ENCODE measurements around the gene LYZ.
"Not testable (repeated sequence)": the region's sequence is repeated elsewhere in the genome, so short reads cannot be mapped to it uniquely, and the experiment has no call there.

LYZ gene

GRCh38 chr12:69348162-69348938, at the start of gene LYZ:
TSS of gene LYZ (plus strand) at chr12:69348381. CDS start at chr12:69348409, 28 bp downstream.
- no peak for DNase-seq

- no peak for DNase-seq
These were observed 49.2 kb upstream of the LYZ start for GRCh38 chr12:69298947-69299346.

DNA sequence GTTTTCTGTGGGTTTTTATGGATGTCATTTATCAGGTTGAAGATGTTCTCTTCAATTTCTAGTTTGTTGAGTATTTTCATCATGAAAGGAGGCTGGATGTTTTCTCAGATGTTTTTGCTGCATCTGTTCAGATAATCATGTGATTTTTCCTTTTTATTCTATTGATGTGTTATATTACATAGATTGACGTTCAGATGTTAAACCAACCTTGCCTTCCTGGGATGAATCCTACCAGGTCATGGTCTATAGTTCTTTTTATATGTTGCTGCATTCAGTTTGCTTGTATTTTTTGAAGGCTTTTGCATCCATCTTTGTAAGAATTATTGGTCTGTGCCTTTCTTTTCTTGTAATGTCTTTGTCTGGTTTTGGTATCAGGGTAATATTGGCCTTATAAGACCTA, 43.9 kb upstream of the LYZ start:
- no peak for DNase-seq

- DNase-seq, result no peak
These were observed 38.7 kb upstream of the LYZ start for GRCh38 chr12:69309461-69309860.

DNA sequence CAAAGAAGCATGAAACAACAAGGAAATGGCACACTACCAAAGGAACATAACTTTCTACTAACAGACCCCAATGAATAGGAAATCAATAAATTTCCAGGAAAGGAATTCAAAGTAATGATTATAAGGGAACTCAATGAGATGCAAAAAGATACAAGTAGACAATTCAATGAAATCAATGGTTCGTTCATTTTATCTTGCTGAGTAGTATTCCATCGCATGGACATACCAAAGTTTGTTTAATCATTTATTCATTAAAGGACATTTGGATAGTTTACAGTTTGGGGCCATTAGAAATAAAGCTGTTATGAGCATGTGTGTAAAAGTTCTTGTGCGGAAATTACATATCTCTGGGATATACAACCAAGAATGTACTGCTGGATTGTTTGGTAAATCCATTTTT, 35.0 kb upstream of the LYZ start:
- no peak for DNase-seq

GRCh38 chr12:69316784-69317183, 31.4 kb upstream of the LYZ start:
- DNase-seq, result not testable (repeated sequence)

DNA sequence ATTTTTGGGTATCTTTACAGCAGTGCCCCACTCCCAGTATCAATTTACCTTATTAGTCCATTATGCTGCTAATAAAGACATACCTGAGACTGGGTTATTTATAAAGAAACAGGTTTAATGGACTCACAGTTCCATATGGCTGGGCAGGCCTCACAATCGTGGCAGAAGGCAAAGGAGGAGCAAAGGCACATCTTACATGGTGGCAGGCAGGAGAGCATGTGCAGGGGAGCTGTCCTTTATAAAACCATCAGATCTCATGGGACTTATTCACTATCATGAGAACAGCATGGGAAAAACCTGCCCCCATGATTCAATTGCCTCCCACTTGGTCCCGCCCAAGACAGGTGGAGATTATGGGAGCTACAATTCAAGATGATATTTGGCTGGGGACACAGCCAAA, 30.9 kb upstream of the LYZ start:
- not testable (repeated sequence) for DNase-seq

DNA sequence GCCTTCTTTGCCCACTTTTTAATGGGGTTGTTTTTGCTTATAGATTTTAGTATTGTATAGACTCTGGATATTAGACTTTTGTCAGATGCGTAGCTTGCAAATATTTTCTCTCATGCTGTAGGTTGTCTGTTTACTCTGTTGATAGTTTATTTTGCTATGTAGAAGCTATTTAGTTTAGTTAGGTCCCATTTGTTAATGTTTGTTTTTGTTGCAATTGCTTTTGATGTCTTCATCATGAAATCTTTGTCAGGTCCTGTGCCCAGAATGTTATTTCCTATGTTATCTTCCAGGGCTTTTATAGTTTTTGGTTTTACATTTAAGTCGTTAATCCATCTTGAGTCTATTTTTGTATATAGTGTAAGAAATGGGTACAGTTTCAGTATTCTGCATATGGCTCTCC, 30.0 kb upstream of the LYZ start:
- DNase-seq, result no peak

GRCh38 chr12:69321351-69321750, 26.8 kb upstream of the LYZ start:
- DNase-seq, result no peak

DNA sequence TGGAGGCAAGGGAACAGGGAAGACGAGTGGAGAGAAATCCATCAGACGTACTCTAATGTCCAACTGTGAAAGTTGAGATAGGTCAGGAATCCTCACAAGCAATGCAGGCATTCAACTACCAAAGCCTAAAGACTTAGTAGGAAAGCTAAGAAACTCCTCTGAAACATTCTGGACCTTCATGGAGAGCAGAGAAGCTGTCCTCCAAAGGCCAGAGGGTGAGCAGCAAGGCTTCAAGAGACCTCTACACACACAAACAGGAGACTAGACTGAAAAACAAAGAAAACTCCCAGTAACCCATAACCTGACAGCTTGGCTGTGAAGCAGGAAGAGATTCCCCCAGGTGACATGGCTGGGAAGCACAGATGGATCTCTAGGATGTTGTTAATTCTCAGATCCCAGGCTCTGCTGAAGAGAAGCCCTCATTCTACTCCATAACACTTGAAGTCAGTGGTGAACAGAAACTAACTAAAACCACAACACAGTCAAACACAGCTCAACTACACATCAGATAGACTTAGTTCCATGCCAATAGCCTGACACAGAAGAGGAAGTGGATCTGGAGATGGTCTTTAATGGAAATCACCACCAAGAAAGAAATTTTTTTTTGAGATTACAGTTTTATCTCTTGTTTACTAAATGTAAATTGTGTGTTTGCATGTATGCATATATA, 23.2 kb upstream of the LYZ start:
- no peak for DNase-seq

DNA sequence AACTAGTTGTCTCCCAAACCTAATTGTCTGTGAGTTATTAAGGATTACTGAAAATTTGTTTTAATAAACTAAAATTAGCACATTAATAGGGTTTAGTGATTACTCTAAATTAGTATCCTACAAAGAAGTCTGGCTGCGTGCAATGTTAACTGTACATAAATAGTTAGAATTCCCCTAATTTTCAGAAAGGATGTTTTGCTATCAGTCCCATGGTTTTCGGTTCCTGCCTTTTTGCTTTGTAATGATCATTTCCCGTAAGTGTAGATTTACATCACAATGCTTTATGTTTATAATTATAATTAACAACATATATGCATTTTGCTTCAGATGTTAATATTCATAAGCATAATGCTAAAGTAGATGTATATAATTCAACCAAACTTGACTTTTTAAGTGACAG, 19.8 kb upstream of the LYZ start:
- no peak for DNase-seq

DNA sequence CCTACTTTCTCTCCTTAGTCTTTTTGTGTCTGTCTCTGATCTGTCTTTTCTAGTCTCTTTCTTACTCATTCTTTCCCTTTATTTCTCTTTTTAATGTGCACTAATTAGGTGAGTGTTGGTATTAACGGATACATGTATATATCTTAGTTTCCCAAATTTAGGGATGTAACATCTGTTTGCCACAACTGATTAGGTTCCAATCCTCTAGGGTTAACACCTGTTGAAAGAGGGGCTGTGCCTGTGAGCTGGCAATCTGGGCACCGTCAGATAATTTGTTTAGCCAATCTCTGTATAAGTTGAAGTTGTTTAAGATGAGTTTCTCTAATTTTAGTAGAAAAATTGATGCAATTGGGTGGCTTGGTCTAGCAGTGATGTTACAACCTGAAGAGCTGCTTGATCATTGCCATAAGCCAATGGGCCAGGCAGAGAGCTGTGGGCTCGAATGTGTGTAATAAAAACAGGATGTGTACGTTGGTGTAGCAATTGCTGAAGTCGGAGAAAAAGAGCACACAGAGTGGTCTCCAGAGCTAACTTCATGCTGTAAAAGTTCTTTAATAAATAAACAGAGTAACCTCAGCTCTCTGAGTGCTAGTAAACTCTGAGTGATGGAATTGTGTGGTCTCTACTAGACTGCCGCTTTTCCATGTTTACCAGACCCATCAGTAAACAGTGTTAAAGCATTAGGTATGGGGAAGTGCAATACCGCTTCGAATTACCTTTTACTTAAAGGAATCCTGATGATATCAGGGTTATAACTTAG, 18.3 kb upstream of the LYZ start:
- peak in 1 of 2 donors; percentile 5 for DNase-seq

- DNase-seq, result peak; percentile 46 to 48
These were observed 17.4 kb upstream of the LYZ start for GRCh38 chr12:69330475-69331473.

GRCh38 chr12:69331519-69331908, 16.7 kb upstream of the LYZ start:
- DNase-seq, result no peak

DNA sequence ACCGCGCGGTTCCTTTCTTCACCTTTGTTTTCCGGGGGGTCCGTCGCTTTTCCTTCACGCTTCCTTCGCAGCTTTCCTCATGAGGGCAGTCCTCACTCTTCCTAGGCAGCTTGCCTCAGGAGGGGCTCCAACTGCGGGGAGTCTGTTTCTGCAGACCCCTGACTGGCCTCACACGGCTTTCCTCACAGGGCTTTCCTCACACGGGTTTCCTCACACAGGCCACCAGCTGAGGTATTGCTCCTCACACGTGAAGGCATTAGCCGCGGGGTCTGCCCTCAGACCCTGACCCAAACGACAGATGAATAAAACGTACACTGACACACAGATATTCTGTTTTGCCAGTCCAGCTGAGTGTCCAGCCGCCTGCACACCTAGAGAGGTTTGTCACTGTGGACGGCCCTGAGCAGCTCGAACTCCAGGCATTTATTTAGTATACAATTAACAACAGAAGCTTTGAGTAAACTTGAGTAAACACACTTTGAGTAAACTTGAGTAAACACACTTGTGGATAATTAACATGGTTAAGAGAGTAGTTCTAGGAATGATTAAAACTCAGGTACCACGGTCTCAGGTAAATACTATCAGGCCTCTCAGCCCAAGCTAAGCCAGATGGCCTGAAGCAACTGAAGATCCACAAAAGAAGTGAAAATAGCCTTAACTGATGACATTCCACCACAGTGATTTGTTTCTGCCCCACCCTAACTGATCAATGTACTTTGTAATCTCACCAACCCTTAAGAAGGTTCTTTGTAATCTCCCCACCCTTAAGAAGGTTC, 16.1 kb upstream of the LYZ start:
- no peak for DNase-seq

DNA sequence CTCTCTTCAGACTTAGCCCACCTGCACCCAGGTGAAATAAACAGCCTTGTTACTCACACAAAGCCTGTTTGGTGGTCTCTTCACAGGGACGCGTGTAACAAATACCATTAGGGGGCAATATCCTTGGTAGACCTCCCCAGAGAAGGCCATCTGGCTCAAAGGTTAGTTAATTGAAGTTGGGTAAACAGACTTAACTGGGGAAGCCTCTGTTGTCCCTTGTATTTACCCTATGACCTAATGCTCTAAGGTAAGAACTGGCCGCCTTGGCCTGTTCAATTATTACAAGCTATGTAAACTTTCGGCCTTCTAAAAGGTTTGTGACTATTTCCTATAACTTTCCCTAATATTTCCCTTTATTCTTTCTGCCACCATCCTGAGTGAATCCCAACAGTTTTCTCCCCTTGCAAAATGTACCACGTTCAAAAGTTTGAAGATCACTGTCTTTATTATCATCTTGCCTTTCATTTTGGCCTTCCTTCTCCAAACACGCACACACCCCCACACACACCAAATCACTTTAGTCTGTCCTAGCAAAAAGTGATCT, 15.3 kb upstream of the LYZ start:
- no peak for DNase-seq

- DNase-seq, result no peak
These were observed 14.0 kb upstream of the LYZ start for GRCh38 chr12:69334158-69334557.

DNA sequence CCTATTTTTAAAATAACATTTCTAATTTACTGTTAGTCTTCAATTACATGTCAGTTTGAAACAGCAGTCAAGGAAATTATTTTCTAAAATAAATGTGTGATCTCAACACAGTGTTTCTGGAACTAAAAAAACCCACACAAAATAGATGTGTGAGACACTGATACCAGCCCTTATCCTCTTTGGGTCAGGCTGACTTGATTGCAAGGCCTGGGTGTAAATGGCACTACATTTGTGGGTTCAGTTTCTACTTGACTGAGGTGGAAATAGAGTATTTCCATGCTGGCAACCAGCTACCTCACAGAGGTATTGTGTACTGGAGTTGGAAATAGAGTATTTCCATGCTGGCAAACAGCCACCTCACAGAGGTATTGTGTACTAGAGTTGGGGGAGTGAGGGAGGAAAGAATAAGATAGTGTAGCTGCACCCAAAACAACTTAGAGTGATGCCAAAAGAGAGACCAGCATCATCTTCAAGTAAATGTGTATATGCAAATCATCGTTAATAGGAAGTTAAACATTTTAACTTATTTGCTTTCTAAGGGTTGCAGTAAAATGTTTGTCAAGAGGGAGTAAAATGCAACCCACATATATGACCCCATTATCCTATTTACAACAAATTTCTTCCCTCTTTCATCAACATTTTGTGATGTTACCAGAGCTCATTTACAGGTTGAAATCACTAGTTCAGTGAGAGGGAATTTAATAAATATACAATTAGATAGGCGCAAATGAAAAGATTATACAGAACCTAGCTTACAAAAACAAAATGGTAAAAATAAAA, 10.7 kb upstream of the LYZ start:
- no peak for DNase-seq

- no peak for DNase-seq
These were observed 9.9 kb upstream of the LYZ start for GRCh38 chr12:69338120-69338859.

DNA sequence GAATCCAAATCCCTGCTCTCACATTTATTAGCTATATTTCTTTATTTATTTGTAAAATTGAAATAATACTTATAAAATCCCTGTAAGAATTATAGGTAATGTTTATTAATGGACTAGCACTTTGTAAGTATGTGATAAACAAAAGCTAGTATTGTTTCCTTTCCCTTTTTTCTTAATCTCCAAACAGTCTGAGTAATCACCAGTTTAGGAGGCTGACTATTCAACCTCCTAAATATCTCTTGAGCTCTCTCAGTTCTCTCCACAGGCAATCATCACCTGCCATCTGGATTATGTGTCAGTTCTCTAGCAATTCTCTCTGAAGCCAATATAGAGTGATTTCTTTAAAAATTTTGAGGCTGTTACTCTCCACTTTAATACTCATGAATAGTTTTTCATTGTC, 9.2 kb upstream of the LYZ start:
- DNase-seq, result no peak
